GM18511 (cell line): ENCODE data around the gene KIAA0513.
"Not testable (repeated sequence)": the region's sequence is repeated elsewhere in the genome, so short reads cannot be mapped to it uniquely, and the experiment has no call there.

Experiments used
- ATAC-seq: cut with Tn5 transposase; IDR thresholded peaks from one replicate; pipeline ENCODE4 v1.9.1; 2021; ENCODE audit warnings: mild to moderate bottlenecking, moderate library complexity; ENCODE audit not compliant: unreplicated experiment

Gene KIAA0513

GRCh38 chr16:85104821-85105391, 77.3 kb downstream of the KIAA0513 start:
- peak; percentile 70 for ATAC-seq

GRCh38 chr16:85105475-85105874, 77.9 kb downstream of the KIAA0513 start:
- no peak for ATAC-seq

GRCh38 chr16:85107083-85107482, 79.5 kb downstream of the KIAA0513 start:
- no peak for ATAC-seq

DNA sequence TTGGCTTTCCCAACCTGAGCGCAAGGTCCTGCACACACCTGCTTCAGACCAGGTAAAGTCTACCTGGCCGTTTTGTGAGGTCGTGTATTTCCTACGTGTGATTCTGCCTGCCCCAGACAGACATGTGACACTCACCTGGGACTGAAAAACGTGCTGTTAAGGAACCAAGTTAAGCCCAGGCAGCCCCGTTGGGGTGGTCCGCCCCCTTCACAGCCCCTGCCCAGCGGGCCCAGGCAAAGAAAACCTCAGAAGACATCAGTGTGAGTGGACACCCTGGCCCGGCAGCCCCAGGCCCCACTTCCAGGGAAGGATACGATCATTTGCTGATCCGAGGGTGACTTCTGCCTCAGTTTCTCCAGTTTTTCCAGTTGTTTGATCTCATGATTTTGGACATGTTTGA, 79.9 kb downstream of the KIAA0513 start:
- no peak for ATAC-seq

- ATAC-seq, result no peak
Observed at GRCh38 chr16:85110105-85110504, 82.5 kb downstream of the KIAA0513 start.

- no peak for ATAC-seq
Observed at GRCh38 chr16:85111184-85111583, 83.6 kb downstream of the KIAA0513 start.

DNA sequence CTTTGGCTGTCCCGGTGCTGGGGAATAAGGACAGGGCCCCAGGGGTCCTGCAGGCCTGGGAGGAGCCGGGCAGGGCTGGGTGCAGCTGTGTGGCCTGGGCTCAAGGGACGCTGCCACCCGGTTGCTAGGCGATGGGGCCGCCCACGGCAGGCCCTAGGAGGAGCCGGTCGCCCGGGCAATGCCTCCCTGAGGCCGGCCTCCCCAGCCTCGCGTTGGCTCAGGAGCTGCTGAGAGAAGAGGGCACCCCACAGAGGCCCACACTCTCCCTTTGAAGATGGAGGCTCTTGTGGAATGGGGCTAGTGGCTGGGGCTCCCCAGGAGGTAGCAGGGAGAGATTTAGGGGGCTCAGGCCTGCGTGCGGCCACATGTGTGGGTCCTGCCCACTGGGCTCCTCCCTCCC, 84.8 kb downstream of the KIAA0513 start, which contains the start of gene CIBAR2:
Gene CIBAR2, minus strand, starts transcription at position 109 of the 400 bp plus-strand sequence. CDS start 120 bp downstream, outside the sequence.
- ATAC-seq, result no peak

DNA sequence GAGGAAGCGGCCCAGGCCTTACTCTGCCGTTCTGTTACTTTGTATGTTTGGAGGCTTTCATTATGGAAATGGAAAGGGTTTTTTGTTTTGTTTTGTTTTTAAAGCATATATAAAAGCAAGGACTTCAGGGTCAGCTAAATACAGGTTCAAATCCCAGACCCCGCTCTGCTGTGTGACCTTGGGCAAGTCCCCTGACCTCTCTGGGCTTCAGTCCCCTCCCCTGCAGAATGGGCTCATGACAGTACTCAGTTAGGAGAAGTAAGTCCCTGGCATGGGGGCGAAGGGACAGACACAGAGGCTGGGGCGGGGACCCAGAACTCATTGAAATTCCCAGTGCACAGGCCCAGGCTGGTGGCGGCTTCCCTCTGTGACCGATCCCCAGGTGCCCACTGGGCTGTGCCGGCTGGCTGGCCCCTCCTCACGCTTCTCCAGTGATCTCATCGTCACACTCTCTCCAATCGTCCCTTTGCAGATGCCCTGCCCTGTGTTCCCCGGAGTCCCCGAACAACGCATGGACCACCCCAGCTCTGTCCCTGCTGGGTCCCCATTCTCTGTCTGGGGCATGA, 85.7 kb downstream of the KIAA0513 start:
- ATAC-seq, result no peak

DNA sequence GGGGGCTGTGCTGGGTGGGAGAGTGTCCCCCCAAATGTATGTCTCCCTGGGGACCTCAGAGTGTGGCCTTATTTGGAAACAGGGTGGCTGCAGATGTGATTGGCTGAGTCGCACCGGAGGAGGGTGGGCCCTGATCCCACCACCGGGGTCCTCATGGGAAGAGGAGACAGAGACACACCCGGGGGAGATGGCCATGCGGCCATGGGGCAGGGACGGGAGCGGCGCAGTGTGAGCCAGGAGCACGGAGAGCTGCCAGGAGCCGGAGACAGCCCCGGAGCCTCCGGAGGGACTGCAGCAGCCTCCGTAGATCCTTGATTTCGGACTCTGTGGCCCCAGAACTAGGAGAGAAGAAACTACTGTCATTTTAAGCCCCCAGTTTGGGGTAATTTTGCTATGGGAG, 86.3 kb downstream of the KIAA0513 start:
- no peak for ATAC-seq

DNA sequence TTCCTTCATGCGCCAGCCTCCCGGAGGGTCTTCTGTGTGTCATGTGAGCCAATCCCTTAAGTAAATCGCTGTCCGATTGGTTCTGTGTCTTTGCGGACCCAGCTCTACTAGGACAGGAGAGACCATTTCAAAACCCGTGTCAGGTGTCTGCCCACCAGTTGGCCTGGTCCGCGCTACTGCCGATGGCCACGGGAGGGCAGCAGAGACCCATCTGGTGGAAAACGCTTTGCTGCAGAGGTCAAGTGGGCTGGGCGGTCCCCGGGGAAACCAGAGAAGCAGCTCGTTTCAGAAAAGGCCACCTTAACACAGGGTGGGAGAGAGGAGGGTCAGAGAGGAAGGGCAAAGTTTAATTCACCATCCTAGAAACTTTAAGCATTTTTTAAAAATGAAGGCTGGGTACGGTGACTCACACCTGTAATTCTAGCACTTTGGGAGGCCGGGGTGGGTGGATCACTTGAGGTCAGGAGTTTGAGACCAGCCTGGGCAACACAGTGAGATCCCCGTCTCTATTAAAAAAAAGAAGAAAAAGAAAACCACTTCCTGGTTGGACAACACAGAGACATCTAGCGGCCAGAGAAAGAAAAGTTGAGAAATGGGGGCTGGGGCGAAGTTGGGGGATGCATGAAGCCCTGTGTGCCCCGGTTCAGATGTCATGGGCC, 87.4 kb downstream of the KIAA0513 start:
- peak; percentile 68 for ATAC-seq

DNA sequence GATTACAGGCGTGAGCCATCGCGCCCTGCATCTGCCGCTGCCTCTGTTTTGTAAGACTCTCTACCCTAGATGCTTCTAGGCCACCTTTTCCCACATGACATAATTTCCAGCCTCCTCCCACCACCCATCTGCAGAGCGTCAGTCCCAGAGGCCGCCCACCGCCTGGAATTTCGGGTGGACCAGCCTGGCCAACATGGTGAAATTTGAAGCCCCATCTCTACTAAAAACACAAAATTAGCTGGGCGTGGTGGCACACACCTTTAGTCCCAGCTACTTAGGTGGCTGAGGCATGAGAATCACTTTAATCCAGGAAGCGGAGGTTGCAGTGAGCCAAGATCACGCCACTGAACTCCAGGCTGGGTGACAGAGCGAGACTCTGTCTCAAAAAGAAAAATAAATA, 89.8 kb downstream of the KIAA0513 start:
- no peak for ATAC-seq

DNA sequence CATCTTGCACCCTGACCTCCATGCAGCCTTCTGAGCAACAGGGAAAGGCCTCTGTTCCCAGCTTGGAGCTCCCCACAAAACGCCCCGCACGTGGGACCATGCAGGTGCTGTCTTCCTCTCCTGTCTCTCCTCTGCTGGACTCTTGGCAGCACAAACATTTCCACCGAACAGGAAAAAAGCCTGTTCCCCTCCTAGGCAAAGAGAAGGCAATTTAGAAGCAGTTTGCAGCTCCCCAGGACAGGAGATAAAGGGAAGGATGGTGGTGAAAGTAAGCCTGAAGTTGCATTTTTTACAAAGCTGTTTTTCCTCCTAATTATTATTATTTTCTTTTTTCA, 92.4 kb downstream of the KIAA0513 start:
- ATAC-seq, result no peak

DNA sequence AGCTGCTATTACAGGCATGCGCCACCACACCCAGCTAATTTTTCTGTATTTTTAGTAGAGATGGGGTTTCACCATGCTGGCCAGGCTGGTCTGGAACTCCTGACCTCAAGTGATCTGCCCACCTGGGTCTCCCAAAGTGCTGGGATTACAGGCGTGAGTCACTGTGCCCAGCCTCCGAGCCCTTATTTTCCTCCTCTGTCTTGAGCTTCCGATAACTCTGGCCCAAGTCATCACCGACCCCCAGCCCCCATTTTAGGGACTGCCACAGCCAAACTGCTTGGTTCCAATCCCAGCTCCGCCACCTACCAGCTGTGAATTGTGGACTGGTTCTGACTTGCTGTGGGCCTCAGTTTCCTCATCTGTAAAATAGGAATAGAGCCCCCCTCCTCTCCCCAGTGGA, 95.8 kb downstream of the KIAA0513 start:
- ATAC-seq, result not testable (repeated sequence)

DNA sequence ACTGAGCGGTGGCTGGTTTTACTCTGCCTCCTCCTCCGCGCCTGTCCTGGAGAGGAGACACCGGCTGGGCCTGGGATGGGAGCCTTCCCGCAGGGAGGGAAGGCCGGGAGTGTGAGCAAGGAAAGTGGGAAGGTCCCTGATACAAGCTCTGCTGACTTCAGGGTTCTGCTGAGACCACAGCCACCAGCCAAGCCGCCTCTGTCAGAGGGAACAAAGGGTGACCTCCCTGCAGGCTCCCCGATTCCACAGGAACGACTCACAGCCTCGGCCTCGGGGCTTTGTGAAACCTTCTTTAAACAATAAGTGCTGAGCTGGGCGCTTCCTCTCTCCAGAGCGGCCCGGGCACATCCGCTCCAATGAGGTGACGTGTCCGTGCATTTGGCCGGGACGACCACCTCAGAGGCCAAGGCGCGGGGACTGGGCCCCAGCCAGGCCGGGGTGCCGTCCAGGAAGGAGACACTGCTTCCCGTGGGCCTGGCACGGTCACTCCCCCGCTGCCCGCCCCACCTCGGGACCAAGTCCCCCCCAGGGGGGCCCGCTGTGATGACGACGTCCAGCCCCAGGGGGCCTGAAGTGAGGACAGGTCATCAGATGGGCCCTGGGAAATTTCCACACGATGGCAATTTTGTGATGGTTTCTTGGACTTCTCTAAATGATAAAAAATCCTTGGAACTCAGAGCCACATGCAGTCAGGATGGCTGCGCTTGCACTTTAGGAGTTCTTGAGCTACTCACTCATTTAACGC, 96.5 kb downstream of the KIAA0513 start:
- no peak for ATAC-seq

GRCh38 chr16:85124636-85125346, 97.2 kb downstream of the KIAA0513 start:
- ATAC-seq, result no peak

DNA sequence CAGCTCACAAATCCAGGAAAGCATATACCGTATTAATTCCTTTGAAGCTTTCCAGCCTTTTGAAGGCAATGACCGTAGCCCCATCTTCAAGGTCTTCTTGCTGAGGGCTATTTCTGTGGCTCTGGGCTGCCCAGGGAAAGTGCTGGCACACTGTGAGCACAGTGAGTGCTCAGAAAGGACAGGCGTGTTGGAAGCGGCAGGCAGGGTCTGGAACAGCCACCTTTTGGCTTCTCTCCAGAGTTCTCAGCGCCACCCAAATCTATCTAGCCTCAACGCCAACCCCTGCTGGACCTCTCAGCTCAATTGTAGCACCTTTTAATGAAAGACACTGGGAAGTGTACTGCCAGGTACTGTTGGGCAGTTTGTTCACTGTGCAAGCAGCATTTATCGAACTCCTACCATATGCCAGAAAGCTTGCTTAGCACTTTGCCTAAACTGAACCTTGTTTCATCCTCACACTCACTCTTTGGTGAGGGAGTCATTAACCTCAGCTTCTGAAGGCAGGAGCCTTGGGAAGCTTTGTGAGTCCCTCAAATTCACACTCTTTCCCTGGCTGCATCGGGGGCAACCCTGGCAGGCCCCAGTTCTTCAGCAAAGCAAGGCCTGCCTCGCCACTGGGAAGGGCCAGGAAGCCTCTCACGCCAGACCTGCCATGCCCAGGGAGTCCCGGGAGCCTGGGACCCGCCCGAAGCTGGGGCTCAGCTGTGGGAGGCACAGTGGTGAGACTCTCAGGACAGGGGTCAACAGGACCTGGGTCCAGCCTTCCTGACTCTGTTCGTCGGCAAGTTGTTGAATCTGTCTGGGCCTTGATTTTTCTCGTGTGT, 98.2 kb downstream of the KIAA0513 start:
- no peak for ATAC-seq

- no peak for ATAC-seq
Observed at GRCh38 chr16:85126394-85126704, 98.8 kb downstream of the KIAA0513 start.

DNA sequence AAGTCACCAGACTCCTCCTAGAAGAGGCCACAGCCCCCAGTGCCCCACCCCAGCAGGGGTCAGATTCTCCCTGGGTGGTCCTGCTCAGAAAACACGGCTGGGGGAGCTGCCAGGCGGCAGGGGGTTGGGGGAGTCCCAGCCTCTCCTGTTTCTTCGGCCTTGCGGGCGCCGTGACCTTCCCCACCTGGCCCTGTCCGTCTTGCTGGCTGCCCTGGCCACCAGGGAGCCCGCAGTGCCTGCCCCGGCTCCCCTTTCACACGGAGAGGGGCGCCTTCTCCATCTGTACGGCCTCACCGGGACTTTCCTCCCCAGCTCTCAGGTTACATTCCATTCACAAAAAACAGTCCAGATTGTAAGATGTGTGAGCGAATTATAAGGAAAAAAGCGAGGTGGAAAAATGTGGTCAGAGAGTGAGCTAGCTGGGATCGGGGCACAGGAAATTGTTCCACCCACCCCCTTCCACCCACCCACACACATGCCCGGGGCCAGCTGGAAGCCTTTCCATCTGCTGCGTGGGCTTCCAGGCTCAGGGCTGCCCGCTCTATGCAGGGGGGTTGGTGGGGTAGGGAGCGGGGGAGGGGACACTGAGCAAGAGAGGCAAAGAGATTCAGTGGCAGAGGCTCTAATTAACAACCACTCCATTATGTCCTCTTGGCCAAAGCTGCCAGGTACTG, 99.2 kb downstream of the KIAA0513 start:
- no peak for ATAC-seq

DNA sequence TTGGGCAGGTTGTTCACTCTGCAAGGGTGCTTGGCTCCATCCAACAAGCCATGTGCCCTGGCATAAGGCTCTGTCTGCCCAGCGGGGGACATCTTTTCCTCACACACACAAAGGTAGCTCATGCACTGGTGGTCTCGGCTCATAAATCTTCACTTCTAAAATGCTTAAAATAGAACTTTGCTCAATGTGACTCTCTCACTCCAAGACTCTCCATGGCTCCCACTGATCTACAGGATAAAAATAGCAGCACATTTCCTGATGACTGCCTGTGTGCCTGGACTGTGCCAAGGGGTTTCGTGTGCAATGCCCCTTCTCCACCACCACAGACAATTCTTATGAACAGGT, 99.8 kb downstream of the KIAA0513 start:
- ATAC-seq, result no peak
